GM23248 (cell line): ENCODE data around the gene SCRN2. TPM values are rescaled to one million over a fixed set of nuclear protein-coding genes. Genes with fewer than 3 reads are reported as not detected.
A peak's percentile ranks its signal among the peaks of the same experiment; 100 is the strongest.

Experiments
- DNase-seq: peaks from one replicate; pipeline ENCODE4 v3.0.0-alpha.2; 2015
- H2AFZ ChIP-seq: fragments of 200-600 bp; sonication (generic); 2 replicates; pipeline ENCODE4 v1.6.1; 2016; ENCODE audit warnings: antibody characterized with exemption
- H3F3A ChIP-seq: fragments of 200-600 bp; sonication (generic); 2 replicates; pipeline ENCODE4 v1.6.1; 2016; ENCODE audit warnings: mild to moderate bottlenecking, antibody characterized with exemption, mixed run types; ENCODE audit not compliant: insufficient read depth
- H3K27ac ChIP-seq: fragments of 200-600 bp; sonication (generic); 2 replicates; pipeline ENCODE4 v1.5.1; 2016; ENCODE audit warnings: mild to moderate bottlenecking
- H3K27me3 ChIP-seq: fragments of 200-600 bp; sonication (generic); replicated peaks from 2 replicates; pipeline ENCODE4 v1.6.1; 2016; ENCODE audit warnings: mild to moderate bottlenecking; ENCODE audit not compliant: insufficient read depth
- H3K36me3 ChIP-seq: fragments of 200-600 bp; sonication (generic); 2 replicates; pipeline ENCODE4 v1.6.1; 2016; ENCODE audit warnings: low read depth, mild to moderate bottlenecking
- H3K4me1 ChIP-seq: fragments of 200-600 bp; sonication (generic); 2 replicates; pipeline ENCODE4 v1.6.1; 2016; ENCODE audit warnings: mild to moderate bottlenecking; ENCODE audit not compliant: insufficient read depth
- H3K4me2 ChIP-seq: fragments of 200-600 bp; sonication (generic); one replicate; pipeline ENCODE4 v1.6.1; 2016; ENCODE audit warnings: mild to moderate bottlenecking; ENCODE audit not compliant: unreplicated experiment
- H3K4me3 ChIP-seq: fragments of 200-600 bp; sonication (generic); 2 replicates; pipeline ENCODE4 v1.5.1; 2016; ENCODE audit warnings: mild to moderate bottlenecking
- H3K79me2 ChIP-seq: fragments of 200-600 bp; sonication (generic); 2 replicates; pipeline ENCODE4 v1.6.1; 2016; ENCODE audit warnings: mild to moderate bottlenecking; ENCODE audit not compliant: insufficient read depth
- H3K9ac ChIP-seq: fragments of 200-600 bp; sonication (generic); 2 replicates; pipeline ENCODE4 v1.6.1; 2016; ENCODE audit warnings: mild to moderate bottlenecking
- H3K9me2 ChIP-seq: fragments of 200-600 bp; sonication (generic); 2 replicates; pipeline ENCODE4 v1.6.1; 2016; ENCODE audit warnings: mixed run types, mild to moderate bottlenecking, moderate library complexity; ENCODE audit not compliant: insufficient read depth
- H3K9me3 ChIP-seq: fragments of 200-600 bp; sonication (generic); one replicate; pipeline ENCODE4 v1.6.1; 2017; ENCODE audit warnings: low read depth
- H4K20me1 ChIP-seq: fragments of 200-600 bp; sonication (generic); 2 replicates; pipeline ENCODE4 v1.6.0; 2016; ENCODE audit not compliant: insufficient read depth
- EZH2 ChIP-seq: fragments of 200-600 bp; sonication (generic); IDR thresholded peaks from 2 replicates; pipeline ENCODE4 v1.6.1; 2018; ENCODE audit warnings: antibody characterized with exemption, mild to moderate bottlenecking; ENCODE audit not compliant: insufficient read depth, poor library complexity, severe bottlenecking
- EZH2phosphoT487 ChIP-seq: fragments of 200-600 bp; sonication (generic); IDR thresholded peaks from 2 replicates; pipeline ENCODE4 v1.6.1; 2018; ENCODE audit warnings: antibody characterized with exemption, moderate library complexity, mild to moderate bottlenecking, low read depth; ENCODE audit not compliant: insufficient read depth
- WGBS, 2 experiments: methylation state at CpG; one replicate each; pipeline ENCODE4 v1.1.6; 2015 to 2017; ENCODE audit warnings: low lambda C conversion rate in 2 of 2, low coverage in 1 of 2; ENCODE audit errors: missing lambda C conversion rate in 2 of 2; 5-methylcytosine and 5-hydroxymethylcytosine counted together
- in situ Hi-C: fragments of 300-500 bp; cut with MboI; formaldehyde crosslinking; loops from 2 replicates; pipeline ENCODE4 v1.15.0; 2020
- polyA plus RNA-seq: library from polyadenylated mRNA; unstranded; fragments of >200 nt; fragmentation: Nextera tagmentation; extraction: Ambion mirVana; gene quantifications from 2 replicates; pipeline ENCODE4 v1.2.1, GENCODE V29; 2016
- total RNA-seq: library from RNA; depleted of rRNA; stranded (reverse); fragments of >200 nt; shearing (Covaris generic); gene quantifications from 2 replicates; pipeline ENCODE4 v1.2.3, GENCODE V29; 2014

Gene SCRN2
- total and polyA plus RNA-seq, 2 experiments from 2014 or later: 39.5 to 41.2 TPM

GRCh38 chr17:47882247-47882646, 41.2 kb upstream of the SCRN2 start:
- Histone ChIP-seq H3K9me3 (no peaks in the 10 kb centered on the region), H4K20me1 (no peaks in the 10 kb centered on the region), H3K4me2 (peak overlapping the region; percentile 59), H3K9ac (peak overlapping the region; percentile 61), H3K36me3 (no peaks in the 10 kb centered on the region), H2AFZ (peak overlapping the region; percentile 84), H3K4me3 (peak overlapping the region; percentile 46), H3K9me2 (no peaks in the 10 kb centered on the region), H3K4me1 (peaks cover 24% of the 10 kb centered on the region), H3F3A (peaks cover 23% of the 10 kb centered on the region), H3K79me2 (no peaks in the 10 kb centered on the region), H3K27me3 (no peaks in the 10 kb centered on the region), H3K27ac (peak overlapping the region; percentile 61)
- in situ Hi-C loops: no loop called here
- TF ChIP-seq EZH2 (no peak), EZH2phosphoT487 (no peak)
- peak; percentile 85 for DNase-seq
- 13 to 16% methylated on average over 7 of the region's 7 CpGs for WGBS, 2 experiments

GRCh38 chr17:47879776-47880454, 38.8 kb upstream of the SCRN2 start:
- Histone ChIP-seq H4K20me1 (no peaks in the 10 kb centered on the region), H3K4me3 (no peak overlapping the region), H3K9ac (no peak overlapping the region), H3K4me2 (no peak overlapping the region), H3K79me2 (no peaks in the 10 kb centered on the region), H3K9me2 (no peaks in the 10 kb centered on the region), H2AFZ (no peak overlapping the region), H3K27me3 (no peaks in the 10 kb centered on the region), H3K9me3 (no peaks in the 10 kb centered on the region), H3K27ac (no peak overlapping the region), H3F3A (peaks cover 23% of the 10 kb centered on the region), H3K4me1 (peaks cover 30% of the 10 kb centered on the region), H3K36me3 (no peaks in the 10 kb centered on the region)
- 86 to 87% methylated on average over 8 of the region's 8 CpGs for WGBS, 2 experiments
- in situ Hi-C loops: no loop called here
- no peak for DNase-seq
- no peak for TF ChIP-seq EZH2
- no peak for TF ChIP-seq EZH2phosphoT487

GRCh38 chr17:47879028-47879585, 38.0 kb upstream of the SCRN2 start:
- H2AFZ ChIP-seq: peak overlapping the region; percentile 46
- peaks cover 23% of the 10 kb centered on the region for H3F3A ChIP-seq
- H4K20me1 ChIP-seq: no peaks in the 10 kb centered on the region
- 34 to 39% methylated on average over 2 of the region's 2 CpGs for WGBS, 2 experiments
- H3K4me1 ChIP-seq: peaks cover 30% of the 10 kb centered on the region
- no peaks in the 10 kb centered on the region for H3K36me3 ChIP-seq
- H3K9me2 ChIP-seq: no peaks in the 10 kb centered on the region
- H3K4me3 ChIP-seq: no peak overlapping the region
- no peaks in the 10 kb centered on the region for H3K79me2 ChIP-seq
- H3K27ac ChIP-seq: peak overlapping the region; percentile 54
- in situ Hi-C loops: no loop called here
- no peaks in the 10 kb centered on the region for H3K9me3 ChIP-seq
- H3K27me3 ChIP-seq: no peaks in the 10 kb centered on the region
- 0 out of 2 replicates have a peak overlapping the region, but pooled peaks have one; percentile 14 for H3K9ac ChIP-seq
- H3K4me2 ChIP-seq: peak overlapping the region; percentile 66
- peak; percentile 79 for DNase-seq
- TF ChIP-seq EZH2 (no peak), EZH2phosphoT487 (no peak)

GRCh38 chr17:47878203-47879027, 37.3 kb upstream of the SCRN2 start:
- peak overlapping the region; percentile 66 for H3K4me2 ChIP-seq
- peaks cover 30% of the 10 kb centered on the region for H3K4me1 ChIP-seq
- DNase-seq: peak; percentile 66
- H3K4me3 ChIP-seq: no peak overlapping the region
- H3K9me3 ChIP-seq: no peaks in the 10 kb centered on the region
- TF ChIP-seq EZH2phosphoT487 (no peak), EZH2 (no peak)
- H3F3A ChIP-seq: peaks cover 23% of the 10 kb centered on the region
- 32 to 35% methylated on average over 10 of the region's 10 CpGs for WGBS, 2 experiments
- in situ Hi-C loops: no loop called here
- peak overlapping the region; percentile 46; the same call in 1 of the 2 replicates for H2AFZ ChIP-seq
- H3K36me3 ChIP-seq: no peaks in the 10 kb centered on the region
- no peaks in the 10 kb centered on the region for H4K20me1 ChIP-seq
- no peaks in the 10 kb centered on the region for H3K27me3 ChIP-seq
- no peaks in the 10 kb centered on the region for H3K9me2 ChIP-seq
- H3K9ac ChIP-seq: 0 out of 2 replicates have a peak overlapping the region, but pooled peaks have one; percentile 14
- no peaks in the 10 kb centered on the region for H3K79me2 ChIP-seq
- H3K27ac ChIP-seq: peak overlapping the region; percentile 54
